Measurements from ENCODE around the gene GPHN. TPM values are rescaled to one million over a fixed set of nuclear protein-coding genes. Genes with fewer than 3 reads are reported as not detected.
A peak's percentile ranks its signal among the peaks of the same experiment; 100 is the strongest.

Gene GPHN
- total and polyA plus RNA-seq, 2 of the 4 experiments (the other 2 are of a cell fraction), result 8.0 to 8.1 TPM

- dilution Hi-C loops (cut with HindIII; ENCODE audit: low sequenced_read_pairs, unreplicated experiment) (no loop called here), intact Hi-C loops (cut with micrococcal nuclease) (no loop called here), in situ Hi-C loops (cut with MboI; ENCODE audit: low sequenced_read_pairs) (no loop called here)
- Histone ChIP-seq H3K4me3 (ENCODE audit: insufficient read depth, low read depth, low read length) (no peak overlapping the region), H2BK15ac (ENCODE audit: low read depth, low read length) (no peak overlapping the region), H2AFZ (replicated peaks; ENCODE audit: low read length, poor library complexity) (no peak overlapping the region), H4K5ac (ENCODE audit: low read depth, low read length) (no peak overlapping the region), H3K36me3 (ENCODE audit: control insufficient read depth, insufficient read depth, low read length) (no peaks in the 10 kb centered on the region), H3K4me2 (ENCODE audit: low read depth, low read length) (no peak overlapping the region), H3K27ac (ENCODE audit: insufficient read depth, low read length) (no peak overlapping the region), H3K9ac (ENCODE audit: low read depth, low read length) (no peak overlapping the region), H3K18ac (ENCODE audit: low read depth, low read length) (no peak overlapping the region), H2BK120ac (ENCODE audit: low read depth, low read length) (no peak overlapping the region), H4K20me1 (ENCODE audit: insufficient read depth, low read length) (no peaks in the 10 kb centered on the region), H3K27me3 (ENCODE audit: control insufficient read depth, insufficient read depth, low read length) (no peaks in the 10 kb centered on the region), H4K8ac (ENCODE audit: low read depth in 2 of 2, low read length in 2 of 2) (no peak overlapping the region), H2AK5ac (ENCODE audit: low read depth, low read length) (no peak overlapping the region), H2AK9ac (replicated peaks; ENCODE audit: low read depth, low read length, poor library complexity) (no peak overlapping the region), H2BK5ac (ENCODE audit: low read depth, low read length, poor library complexity, severe bottlenecking) (no peak overlapping the region), H3K56ac (ENCODE audit: extremely low read depth, insufficient read depth, low read length) (no peak overlapping the region), H3K9me3 (ENCODE audit: control insufficient read depth, insufficient read depth, low read length) (no peaks in the 10 kb centered on the region), H2BK20ac (ENCODE audit: low read depth, low read length) (no peak overlapping the region), H3K23ac (ENCODE audit: low read depth, low read length) (no peak overlapping the region), H3K4me1 (ENCODE audit: control insufficient read depth, insufficient read depth, low read length) (no peaks in the 10 kb centered on the region), H3K9me1 (ENCODE audit: insufficient read depth, low read length) (no peaks in the 10 kb centered on the region), H3K79me1 (ENCODE audit: low read depth in 1 of 2, low read length in 2 of 2) (no peaks in the 10 kb centered on the region), H4K91ac (ENCODE audit: insufficient read depth, low read depth, low read length) (no peak overlapping the region), H3K14ac (replicated peaks; ENCODE audit: low read depth, low read length) (no peak overlapping the region), H3K4ac (ENCODE audit: low read depth, low read length) (no peak overlapping the region)
- CTCF ChIA-PET, result interaction anchor here (0.7 kb wide), 1 partner anchor 1177 kb away, joined by 4 read pairs; no protein-coding TSS in a partner anchor
- DNase-seq, result peak; percentile 4
- TF ChIP-seq NFE2L2 (IDR thresholded peaks at IDR 0.05; ENCODE audit: low read depth, low read length) (no peak), MAZ (IDR thresholded peaks at IDR 0.05; ENCODE audit: borderline replicate concordance, low read depth, low read length) (no peak), SMC3 (IDR thresholded peaks at IDR 0.05; ENCODE audit: low read depth, low read length) (no peak), ELK1 (IDR thresholded peaks at IDR 0.05; ENCODE audit: borderline replicate concordance, low read depth, low read length) (no peak), CEBPB (IDR thresholded peaks at IDR 0.05; ENCODE audit: low read depth, low read length) (no peak), BHLHE40 (IDR thresholded peaks at IDR 0.05; ENCODE audit: low read depth, low read length) (no peak)
- POLR2A ChIA-PET (ENCODE audit: unreplicated experiment), result no interaction called here
- ATAC-seq (ENCODE audit: low read depth), result no peak
- BruUV-seq (replicated peaks), result no TSS peak
Measured at GRCh38 chr14:66974397-66975025, 466.6 kb downstream of the GPHN start.
